ENCODE data around the gene MFSD11.

DNA sequence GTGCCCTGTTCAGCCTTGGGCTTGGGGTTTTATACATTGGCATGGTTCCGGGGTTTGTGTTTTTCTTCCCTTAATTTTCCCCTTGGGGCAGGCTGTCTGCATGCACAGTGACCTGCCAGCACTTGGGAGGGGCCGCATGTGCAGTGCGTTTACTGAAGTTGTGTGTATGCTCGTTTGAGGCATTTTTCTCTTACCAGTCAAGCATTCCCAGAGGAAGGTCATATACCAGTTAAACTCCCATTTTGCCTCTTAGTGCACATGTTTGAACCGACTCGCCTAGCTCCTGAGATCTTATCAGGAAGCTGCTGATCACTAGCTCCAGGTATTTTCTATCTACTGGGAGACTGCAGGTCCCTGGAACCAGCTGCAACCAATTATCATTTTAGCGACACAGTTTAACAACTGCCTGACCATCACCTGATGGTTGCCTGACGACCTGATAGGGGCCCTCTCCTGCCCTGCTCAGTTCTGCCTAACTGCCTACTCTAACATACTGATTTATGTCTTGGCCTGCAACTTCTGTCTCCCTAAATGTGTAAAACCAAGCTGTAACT lies 51.4 kb downstream of the MFSD11 start:
- TF ChIP-seq CTCF (IDR thresholded peaks at IDR 0.05) (no peak), POLR2A (IDR thresholded peaks at IDR 0.05) (no peak)

Measured in heart left ventricle (tissue), 13 donors.